Fibroblast of upper back skin (primary cell): ENCODE data around the gene PBRM1.
A peak's percentile ranks its signal among the peaks of the same experiment; 100 is the strongest.
"Not testable (repeated sequence)": the region's sequence is repeated elsewhere in the genome, so short reads cannot be mapped to it uniquely, and the experiment has no call there.

ENCODE experiments used
- DNase-seq: peaks from one replicate; pipeline ENCODE4 v3.0.0-alpha.2; 2013

Gene PBRM1

GRCh38 chr3:52685709-52686691 is at the start of gene PBRM1, which contains the start of gene GNL3:
Gene PBRM1, minus strand, starts transcription at chr3:52685913.
Gene GNL3, plus strand, starts transcription at chr3:52686032. Its CDS starts 61 bp downstream, at chr3:52686093.
- DNase-seq = peak; percentile 94

GRCh38 chr3:52733256-52733891 is 47.7 kb upstream of the PBRM1 start:
- DNase-seq = no peak

GRCh38 chr3:52731590-52731989 is 45.9 kb upstream of the PBRM1 start:
- DNase-seq = no peak

GRCh38 chr3:52730681-52731080 is 45.0 kb upstream of the PBRM1 start:
- no peak for DNase-seq

GRCh38 chr3:52728753-52729152 is 43.0 kb upstream of the PBRM1 start:
- not testable (repeated sequence) for DNase-seq

GRCh38 chr3:52724511-52724910 is 38.8 kb upstream of the PBRM1 start:
- DNase-seq = no peak

- DNase-seq = no peak
Measured at GRCh38 chr3:52723935-52724334, 38.2 kb upstream of the PBRM1 start.

- no peak for DNase-seq
Measured at GRCh38 chr3:52722491-52722890, 36.8 kb upstream of the PBRM1 start.

- DNase-seq = no peak
Measured at GRCh38 chr3:52721730-52722008, 36.0 kb upstream of the PBRM1 start.

GRCh38 chr3:52721002-52721729 is 35.5 kb upstream of the PBRM1 start:
- no peak for DNase-seq

GRCh38 chr3:52719618-52720017 is 33.9 kb upstream of the PBRM1 start:
- no peak for DNase-seq

- DNase-seq = no peak
Measured at GRCh38 chr3:52715714-52716305, 30.1 kb upstream of the PBRM1 start.

GRCh38 chr3:52714335-52715302 is 28.9 kb upstream of the PBRM1 start:
- no peak for DNase-seq

GRCh38 chr3:52712291-52713212 is 26.8 kb upstream of the PBRM1 start:
- DNase-seq = no peak

GRCh38 chr3:52710512-52710911 is 24.8 kb upstream of the PBRM1 start:
- DNase-seq = no peak

GRCh38 chr3:52707585-52707984 is 21.9 kb upstream of the PBRM1 start:
- no peak for DNase-seq

- DNase-seq = peak; percentile 79
Measured at GRCh38 chr3:52705688-52706686, 20.3 kb upstream of the PBRM1 start, which contains the start of the genes GLT8D1 and SPCS1. Gene GLT8D1, minus strand, starts transcription at chr3:52705791. Its CDS starts 5,331 bp downstream, at chr3:52700460. Gene SPCS1, plus strand, starts transcription at chr3:52706106. Its CDS starts 141 bp downstream, at chr3:52706247.

- no peak for DNase-seq
Measured at GRCh38 chr3:52705438-52705687, 19.6 kb upstream of the PBRM1 start.
